Measurements from ENCODE around the gene TNNI3K.

- TF ChIP-seq CTCF (IDR thresholded peaks at IDR 0.05) (no peak), POLR2A (IDR thresholded peaks at IDR 0.05) (no peak)
Measured at GRCh38 chr1:74486036-74486435, 250.8 kb downstream of the TNNI3K start.

Data from thyroid gland (tissue), 4 donors.